Right hindlimb (tissue), 1 donor: ENCODE data around the gene COL25A1.

Source experiments
- DNase-seq: peaks from one replicate; pipeline ENCODE4 v3.0.0-alpha.2; 2018

The COL25A1 gene

GRCh38 chr4:108796173-108796572, 506.3 kb downstream of the COL25A1 start:
- DNase-seq, result no peak

- no peak for DNase-seq
Observed at GRCh38 chr4:108795733-108796132, 506.7 kb downstream of the COL25A1 start.

- DNase-seq, result no peak
Observed at GRCh38 chr4:108794136-108794535, 508.3 kb downstream of the COL25A1 start.

GRCh38 chr4:108793415-108793814, 509.0 kb downstream of the COL25A1 start:
- DNase-seq, result no peak

DNA sequence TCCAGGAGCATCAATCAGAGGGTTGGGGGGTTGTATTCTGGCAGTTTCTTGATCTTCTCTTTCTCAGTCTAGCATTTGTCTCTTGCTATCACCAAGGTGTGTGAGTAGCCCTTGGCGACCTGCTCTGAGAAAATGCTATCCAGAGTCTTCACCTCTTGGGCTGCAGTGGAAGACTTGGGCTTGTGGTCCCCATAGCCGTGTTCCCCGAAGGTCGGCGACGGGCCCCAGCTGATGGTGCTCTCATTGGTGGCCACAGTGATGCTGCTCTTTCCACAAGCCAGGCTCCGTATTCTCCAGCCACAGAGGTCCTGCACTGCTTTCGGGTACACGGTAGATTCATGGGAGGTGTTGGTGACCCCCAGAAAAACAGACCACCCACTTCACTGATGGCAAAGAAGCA, 513.7 kb downstream of the COL25A1 start:
- no peak for DNase-seq

GRCh38 chr4:108787724-108788123, 514.7 kb downstream of the COL25A1 start:
- no peak for DNase-seq

GRCh38 chr4:108787106-108787505, 515.4 kb downstream of the COL25A1 start:
- no peak for DNase-seq

GRCh38 chr4:108786351-108786750, 516.1 kb downstream of the COL25A1 start:
- no peak for DNase-seq

GRCh38 chr4:108783665-108784463, 518.6 kb downstream of the COL25A1 start:
- DNase-seq, result no peak

DNA sequence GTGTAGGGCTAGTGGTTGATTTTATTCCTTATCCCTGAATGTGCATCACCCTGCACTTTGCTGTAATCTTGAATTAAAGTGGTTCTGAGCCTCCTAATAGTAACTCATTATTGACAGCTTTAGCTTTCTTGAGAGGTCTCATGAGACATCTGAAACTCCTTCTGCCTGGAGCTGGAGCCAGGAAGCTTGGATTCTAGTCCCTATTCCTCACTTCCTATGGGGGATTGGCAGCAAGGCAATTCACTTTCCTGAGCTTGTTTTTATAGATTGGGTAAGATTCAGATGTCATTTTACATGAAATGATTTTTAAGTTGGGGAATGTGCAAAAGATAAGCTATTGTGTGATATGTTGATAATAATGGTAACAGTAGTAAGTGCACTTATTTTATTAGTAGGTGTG, 522.5 kb downstream of the COL25A1 start:
- no peak for DNase-seq

DNA sequence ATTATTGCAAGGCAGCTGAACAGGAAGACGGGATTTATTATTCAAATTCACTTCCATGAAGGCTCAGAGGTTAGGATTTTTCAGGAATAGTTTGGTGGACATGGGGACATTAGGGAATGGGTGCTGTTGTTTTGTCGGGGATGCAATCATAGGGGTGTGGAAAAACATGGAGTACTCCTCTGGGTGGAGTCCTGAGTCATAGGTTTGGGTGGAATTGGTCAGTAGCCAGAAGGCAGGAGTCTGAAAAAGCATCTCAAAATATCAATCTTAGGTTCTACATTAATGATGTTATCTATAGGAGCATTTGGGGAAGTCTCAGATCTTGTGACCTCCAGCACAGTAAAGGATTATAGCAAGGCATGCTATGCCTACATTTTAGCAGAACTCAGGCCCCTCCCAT, 525.1 kb downstream of the COL25A1 start:
- no peak for DNase-seq

DNA sequence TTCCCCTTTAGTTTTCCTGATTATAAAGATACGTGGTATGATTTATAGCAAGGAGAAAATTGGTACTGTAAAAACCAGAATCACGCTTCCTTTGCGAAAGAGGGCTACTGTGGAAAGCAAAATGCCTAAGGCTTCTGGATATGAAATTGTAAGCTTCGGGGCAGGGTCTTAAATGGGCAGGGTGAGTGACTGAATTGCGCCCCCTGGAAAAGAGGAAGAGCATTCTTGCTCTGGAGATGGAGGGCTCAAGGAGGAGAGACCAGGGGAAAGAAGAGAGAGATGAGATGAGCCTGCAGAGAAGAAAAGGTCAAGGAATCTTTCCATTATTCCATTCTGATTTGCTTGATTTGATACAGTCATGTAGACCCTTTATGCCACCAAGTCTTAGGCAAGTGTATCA, 526.5 kb downstream of the COL25A1 start:
- no peak for DNase-seq

GRCh38 chr4:108774809-108775530, 527.5 kb downstream of the COL25A1 start:
- DNase-seq, result peak; percentile 24

- DNase-seq, result no peak
Observed at GRCh38 chr4:108772402-108772801, 530.1 kb downstream of the COL25A1 start.

DNA sequence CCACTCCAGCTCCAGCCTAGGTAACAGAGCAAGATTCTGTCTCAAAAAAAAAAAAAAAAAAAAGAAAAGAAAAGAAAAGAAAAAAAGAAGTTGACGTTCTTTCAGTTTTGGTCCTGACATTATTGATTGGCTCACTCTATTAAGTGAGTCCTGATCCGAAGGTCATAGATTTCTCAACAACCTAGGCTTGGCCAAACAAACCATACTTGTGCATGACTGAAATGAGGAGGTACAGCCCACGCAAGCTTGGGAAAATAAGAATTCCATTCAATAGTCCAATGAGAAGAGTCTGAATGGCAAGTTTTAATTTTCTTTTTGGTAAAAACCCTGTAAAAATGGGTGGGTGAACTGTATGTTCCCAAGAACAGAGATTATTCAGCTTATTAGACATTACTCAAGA, 536.4 kb downstream of the COL25A1 start:
- no peak for DNase-seq

- DNase-seq, result no peak
Observed at GRCh38 chr4:108763986-108764385, 538.5 kb downstream of the COL25A1 start.

- no peak for DNase-seq
Observed at GRCh38 chr4:108763226-108763593, 539.2 kb downstream of the COL25A1 start.

- DNase-seq, result peak; percentile 54
Observed at GRCh38 chr4:108762559-108763225, 539.8 kb downstream of the COL25A1 start, which contains the start of gene ETNPPL. TSS of gene ETNPPL (minus strand) at chr4:108763053. CDS start at chr4:108762898, 155 bp downstream.
